GM23248 (cell line): ENCODE data around the gene GPX4. TPM values are rescaled to one million over a fixed set of nuclear protein-coding genes. Genes with fewer than 3 reads are reported as not detected.

ENCODE experiments used
- DNase-seq: peaks from one replicate; pipeline ENCODE4 v3.0.0-alpha.2; 2015
- H2AFZ ChIP-seq: fragments of 200-600 bp; sonication (generic); 2 replicates; pipeline ENCODE4 v1.6.1; 2016; ENCODE audit warnings: antibody characterized with exemption
- H3F3A ChIP-seq: fragments of 200-600 bp; sonication (generic); 2 replicates; pipeline ENCODE4 v1.6.1; 2016; ENCODE audit warnings: mild to moderate bottlenecking, antibody characterized with exemption, mixed run types; ENCODE audit not compliant: insufficient read depth
- H3K27ac ChIP-seq: fragments of 200-600 bp; sonication (generic); 2 replicates; pipeline ENCODE4 v1.5.1; 2016; ENCODE audit warnings: mild to moderate bottlenecking
- H3K27me3 ChIP-seq: fragments of 200-600 bp; sonication (generic); replicated peaks from 2 replicates; pipeline ENCODE4 v1.6.1; 2016; ENCODE audit warnings: mild to moderate bottlenecking; ENCODE audit not compliant: insufficient read depth
- H3K36me3 ChIP-seq: fragments of 200-600 bp; sonication (generic); 2 replicates; pipeline ENCODE4 v1.6.1; 2016; ENCODE audit warnings: low read depth, mild to moderate bottlenecking
- H3K4me1 ChIP-seq: fragments of 200-600 bp; sonication (generic); 2 replicates; pipeline ENCODE4 v1.6.1; 2016; ENCODE audit warnings: mild to moderate bottlenecking; ENCODE audit not compliant: insufficient read depth
- H3K4me2 ChIP-seq: fragments of 200-600 bp; sonication (generic); one replicate; pipeline ENCODE4 v1.6.1; 2016; ENCODE audit warnings: mild to moderate bottlenecking; ENCODE audit not compliant: unreplicated experiment
- H3K4me3 ChIP-seq: fragments of 200-600 bp; sonication (generic); 2 replicates; pipeline ENCODE4 v1.5.1; 2016; ENCODE audit warnings: mild to moderate bottlenecking
- H3K79me2 ChIP-seq: fragments of 200-600 bp; sonication (generic); 2 replicates; pipeline ENCODE4 v1.6.1; 2016; ENCODE audit warnings: mild to moderate bottlenecking; ENCODE audit not compliant: insufficient read depth
- H3K9ac ChIP-seq: fragments of 200-600 bp; sonication (generic); 2 replicates; pipeline ENCODE4 v1.6.1; 2016; ENCODE audit warnings: mild to moderate bottlenecking
- H3K9me2 ChIP-seq: fragments of 200-600 bp; sonication (generic); 2 replicates; pipeline ENCODE4 v1.6.1; 2016; ENCODE audit warnings: mixed run types, mild to moderate bottlenecking, moderate library complexity; ENCODE audit not compliant: insufficient read depth
- H3K9me3 ChIP-seq: fragments of 200-600 bp; sonication (generic); one replicate; pipeline ENCODE4 v1.6.1; 2017; ENCODE audit warnings: low read depth
- H4K20me1 ChIP-seq: fragments of 200-600 bp; sonication (generic); 2 replicates; pipeline ENCODE4 v1.6.0; 2016; ENCODE audit not compliant: insufficient read depth
- EZH2 ChIP-seq: fragments of 200-600 bp; sonication (generic); IDR thresholded peaks from 2 replicates; pipeline ENCODE4 v1.6.1; 2018; ENCODE audit warnings: antibody characterized with exemption, mild to moderate bottlenecking; ENCODE audit not compliant: insufficient read depth, poor library complexity, severe bottlenecking
- EZH2phosphoT487 ChIP-seq: fragments of 200-600 bp; sonication (generic); IDR thresholded peaks from 2 replicates; pipeline ENCODE4 v1.6.1; 2018; ENCODE audit warnings: antibody characterized with exemption, moderate library complexity, mild to moderate bottlenecking, low read depth; ENCODE audit not compliant: insufficient read depth
- WGBS, 2 experiments: methylation state at CpG; one replicate each; pipeline ENCODE4 v1.1.6; 2015 to 2017; ENCODE audit warnings: low lambda C conversion rate in 2 of 2, low coverage in 1 of 2; ENCODE audit errors: missing lambda C conversion rate in 2 of 2; 5-methylcytosine and 5-hydroxymethylcytosine counted together
- in situ Hi-C: fragments of 300-500 bp; cut with MboI; formaldehyde crosslinking; loops from 2 replicates; pipeline ENCODE4 v1.15.0; 2020
- polyA plus RNA-seq: library from polyadenylated mRNA; unstranded; fragments of >200 nt; fragmentation: Nextera tagmentation; extraction: Ambion mirVana; gene quantifications from 2 replicates; pipeline ENCODE4 v1.2.1, GENCODE V29; 2016
- total RNA-seq: library from RNA; depleted of rRNA; stranded (reverse); fragments of >200 nt; shearing (Covaris generic); gene quantifications from 2 replicates; pipeline ENCODE4 v1.2.3, GENCODE V29; 2014

Gene GPX4
- total and polyA plus RNA-seq, 2 experiments from 2014 or later, result 298 to 607 TPM

DNA sequence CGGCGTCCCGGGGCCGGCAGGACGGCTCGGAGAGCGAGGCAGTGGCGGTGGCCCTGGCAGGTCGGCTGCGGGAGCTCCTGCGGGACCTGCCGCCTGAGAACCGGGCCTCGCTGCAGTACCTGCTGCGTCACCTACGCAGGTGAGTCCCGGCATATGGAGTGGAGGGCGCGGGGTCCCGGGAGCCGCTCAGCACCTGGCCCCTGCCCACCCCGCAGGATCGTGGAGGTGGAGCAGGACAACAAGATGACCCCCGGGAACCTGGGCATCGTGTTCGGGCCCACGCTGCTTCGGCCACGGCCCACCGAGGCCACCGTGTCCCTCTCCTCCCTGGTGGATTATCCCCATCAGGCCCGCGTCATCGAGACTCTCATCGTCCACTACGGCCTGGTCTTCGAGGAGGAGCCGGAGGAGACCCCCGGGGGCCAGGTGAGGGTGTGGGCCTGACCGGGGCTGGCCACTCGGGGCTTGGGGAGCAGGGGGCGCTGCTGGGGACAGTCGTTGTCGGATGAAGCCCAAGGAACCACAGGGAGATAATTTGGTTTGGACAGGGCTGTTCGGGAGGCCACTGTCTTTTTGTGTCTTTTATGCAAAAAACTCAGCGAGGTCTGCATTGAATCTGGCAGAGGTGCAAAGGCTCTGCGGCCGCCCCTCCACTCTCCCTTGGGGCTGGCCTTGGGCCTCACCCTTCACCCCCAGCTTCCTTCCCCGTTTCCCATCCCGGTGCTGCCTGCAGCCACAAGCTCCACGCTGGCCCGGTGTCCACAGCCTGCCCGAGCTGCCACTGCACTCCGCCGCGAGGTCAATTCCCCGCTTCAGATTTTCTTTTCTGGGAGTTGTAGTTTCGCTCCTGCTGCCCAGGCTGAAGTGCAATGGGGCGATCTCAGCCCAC lies 20.6 kb upstream of the GPX4 start:
- no peak overlapping the region for H3K4me2 ChIP-seq
- no peak overlapping the region for H3K4me3 ChIP-seq
- no peaks in the 10 kb centered on the region for H3F3A ChIP-seq
- no peak overlapping the region for H3K27ac ChIP-seq
- 84% methylated on average over 49 to 59 of the region's 59 CpGs for WGBS, 2 experiments
- H3K27me3 ChIP-seq, result no peaks in the 10 kb centered on the region
- H4K20me1 ChIP-seq, result no peaks in the 10 kb centered on the region
- in situ Hi-C loops, result no loop called here
- H3K4me1 ChIP-seq, result no peaks in the 10 kb centered on the region
- H3K9ac ChIP-seq, result no peak overlapping the region
- H2AFZ ChIP-seq, result no peak overlapping the region
- TF ChIP-seq EZH2phosphoT487 (no peak), EZH2 (no peak)
- H3K36me3 ChIP-seq, result no peaks in the 10 kb centered on the region
- no peak for DNase-seq
- no peaks in the 10 kb centered on the region for H3K9me3 ChIP-seq
- H3K79me2 ChIP-seq, result no peaks in the 10 kb centered on the region
- no peaks in the 10 kb centered on the region for H3K9me2 ChIP-seq

DNA sequence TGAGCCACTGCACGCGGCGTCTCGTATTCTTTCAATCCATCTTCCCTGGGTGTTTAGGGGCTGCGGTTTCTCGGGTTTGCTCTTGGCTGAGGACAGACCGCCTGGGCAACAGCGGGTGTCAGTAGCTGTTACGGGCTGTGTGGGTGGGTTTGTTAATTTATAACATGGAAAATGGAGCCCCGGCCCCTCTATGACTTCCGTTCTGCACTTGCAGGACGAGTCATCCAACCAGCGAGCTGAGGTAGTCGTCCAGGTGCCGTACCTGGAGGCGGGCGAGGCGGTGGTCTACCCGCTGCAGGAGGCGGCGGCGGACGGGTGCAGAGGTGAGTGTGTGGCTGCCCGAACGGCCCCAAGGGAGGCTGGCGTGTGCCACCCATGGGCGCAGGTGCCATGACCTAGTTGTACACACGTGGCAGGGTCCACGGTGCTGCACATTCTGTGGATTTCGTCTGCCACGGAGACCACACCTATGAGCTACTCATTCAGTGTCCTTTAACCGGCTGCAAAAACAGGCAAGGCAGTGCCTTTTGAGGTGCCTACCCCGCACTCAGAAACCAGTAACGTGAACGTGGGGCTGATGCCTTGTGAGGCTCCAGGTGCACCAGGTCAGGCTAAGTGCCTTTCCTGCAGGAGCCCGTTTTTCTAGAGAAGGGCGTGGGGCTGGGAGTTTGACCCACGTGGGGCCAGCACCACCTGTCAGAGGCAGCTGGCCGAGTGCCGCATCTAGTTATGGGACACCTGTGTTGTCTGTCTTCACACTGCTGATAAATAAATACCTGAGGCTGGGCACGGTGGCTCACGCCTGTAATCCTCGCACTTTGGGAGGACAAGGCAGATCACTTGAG lies 19.5 kb upstream of the GPX4 start:
- no peak overlapping the region for H3K9ac ChIP-seq
- DNase-seq, result no peak
- TF ChIP-seq EZH2 (no peak), EZH2phosphoT487 (no peak)
- WGBS, 2 experiments, result 82 to 85% methylated on average over 42 to 43 of the region's 43 CpGs
- in situ Hi-C loops, result no loop called here
- no peaks in the 10 kb centered on the region for H3F3A ChIP-seq
- no peak overlapping the region for H3K27ac ChIP-seq
- no peaks in the 10 kb centered on the region for H3K79me2 ChIP-seq
- H3K9me3 ChIP-seq, result no peaks in the 10 kb centered on the region
- H2AFZ ChIP-seq, result no peak overlapping the region
- H3K4me3 ChIP-seq, result no peak overlapping the region
- H3K4me1 ChIP-seq, result no peaks in the 10 kb centered on the region
- H3K9me2 ChIP-seq, result no peaks in the 10 kb centered on the region
- H3K27me3 ChIP-seq, result no peaks in the 10 kb centered on the region
- no peaks in the 10 kb centered on the region for H3K36me3 ChIP-seq
- H4K20me1 ChIP-seq, result no peaks in the 10 kb centered on the region
- H3K4me2 ChIP-seq, result no peak overlapping the region

DNA sequence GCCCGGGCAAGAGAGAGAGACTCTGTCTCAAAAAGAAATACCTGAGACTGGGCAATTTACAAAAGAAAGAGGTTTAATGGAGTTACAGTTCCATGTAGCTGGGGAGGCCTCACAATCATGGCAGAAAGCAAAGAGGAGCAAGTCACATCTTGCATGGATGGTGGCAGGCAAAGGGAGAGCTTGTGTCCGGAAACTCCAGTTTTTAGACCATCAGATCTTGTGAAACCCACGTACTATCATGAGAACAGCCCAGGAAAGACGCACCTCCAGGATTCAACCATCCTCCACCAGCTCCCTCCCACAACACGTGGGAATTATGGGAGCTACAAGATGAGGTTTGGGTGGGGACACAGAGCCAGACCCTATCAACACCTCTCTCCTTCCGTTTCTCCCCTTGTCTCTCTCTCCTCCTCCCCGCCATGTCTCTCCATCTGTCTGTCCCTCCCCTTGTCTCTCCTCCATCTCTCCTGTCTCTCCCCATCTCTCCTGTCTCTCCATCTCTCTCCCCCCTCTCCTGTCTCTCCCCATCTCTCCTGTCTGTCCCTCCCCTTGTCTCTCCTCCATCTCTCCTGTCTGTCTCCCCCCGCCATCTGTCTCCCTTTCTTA lies 18.6 kb upstream of the GPX4 start:
- no peak overlapping the region for H3K9ac ChIP-seq
- H3K79me2 ChIP-seq, result no peaks in the 10 kb centered on the region
- 46 to 49% methylated on average over 6 to 8 of the region's 8 CpGs for WGBS, 2 experiments
- H3K4me2 ChIP-seq, result no peak overlapping the region
- in situ Hi-C loops, result no loop called here
- no peaks in the 10 kb centered on the region for H3K4me1 ChIP-seq
- H3K4me3 ChIP-seq, result no peak overlapping the region
- H3K27ac ChIP-seq, result no peak overlapping the region
- TF ChIP-seq EZH2 (no peak), EZH2phosphoT487 (no peak)
- no peaks in the 10 kb centered on the region for H3K9me2 ChIP-seq
- H2AFZ ChIP-seq, result no peak overlapping the region
- H3K36me3 ChIP-seq, result no peaks in the 10 kb centered on the region; the same call in 1 of the 2 replicates
- H4K20me1 ChIP-seq, result no peaks in the 10 kb centered on the region
- H3K27me3 ChIP-seq, result no peaks in the 10 kb centered on the region
- H3F3A ChIP-seq, result no peaks in the 10 kb centered on the region
- DNase-seq, result no peak
- H3K9me3 ChIP-seq, result no peaks in the 10 kb centered on the region

DNA sequence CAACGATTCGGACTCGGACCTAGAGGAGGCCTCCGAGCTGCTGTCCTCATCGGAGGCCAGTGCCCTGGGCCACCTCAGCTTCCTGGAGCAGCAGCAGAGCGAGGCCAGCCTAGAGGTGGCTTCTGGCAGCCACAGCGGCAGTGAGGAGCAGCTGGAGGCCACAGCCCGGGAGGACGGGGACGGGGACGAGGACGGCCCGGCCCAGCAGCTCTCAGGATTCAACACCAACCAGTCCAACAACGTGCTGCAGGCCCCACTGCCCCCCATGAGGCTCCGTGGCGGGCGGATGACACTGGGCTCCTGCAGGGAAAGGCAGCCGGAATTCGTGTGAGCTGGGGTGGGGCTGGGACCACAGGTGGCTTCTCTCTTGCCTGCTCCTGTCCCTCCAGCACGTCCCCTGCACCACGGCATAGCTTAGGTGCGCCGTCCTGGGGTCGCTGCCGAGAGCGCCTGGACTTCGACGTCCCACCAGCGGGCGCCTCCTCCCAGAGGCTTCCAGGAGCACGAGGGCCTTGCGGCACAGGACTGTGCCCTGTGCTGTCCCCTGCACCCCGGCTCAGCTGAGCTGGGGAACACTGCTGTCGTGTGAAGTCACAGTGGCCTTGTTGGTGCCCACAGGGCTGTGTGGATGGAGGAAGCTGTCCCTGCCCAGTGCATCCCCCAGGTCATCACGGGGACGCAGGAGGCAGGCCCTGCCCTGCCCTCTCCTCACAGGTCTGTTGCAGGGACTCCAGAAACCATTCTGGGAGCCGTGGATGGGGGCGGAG lies 17.9 kb upstream of the GPX4 start:
- H3K9me2 ChIP-seq, result no peaks in the 10 kb centered on the region
- H3F3A ChIP-seq, result no peaks in the 10 kb centered on the region
- TF ChIP-seq EZH2phosphoT487 (no peak), EZH2 (no peak)
- in situ Hi-C loops, result no loop called here
- H3K4me2 ChIP-seq, result no peak overlapping the region
- H3K79me2 ChIP-seq, result no peaks in the 10 kb centered on the region
- no peaks in the 10 kb centered on the region for H3K4me1 ChIP-seq
- H4K20me1 ChIP-seq, result no peaks in the 10 kb centered on the region
- H3K27me3 ChIP-seq, result no peaks in the 10 kb centered on the region
- WGBS, 2 experiments, result 49 to 62% methylated on average over 35 to 36 of the region's 38 CpGs
- H3K9ac ChIP-seq, result no peak overlapping the region
- H3K27ac ChIP-seq, result no peak overlapping the region
- no peak overlapping the region for H3K4me3 ChIP-seq
- no peaks in the 10 kb centered on the region; the same call in 1 of the 2 replicates for H3K36me3 ChIP-seq
- no peak overlapping the region for H2AFZ ChIP-seq
- no peaks in the 10 kb centered on the region for H3K9me3 ChIP-seq
- DNase-seq, result no peak
